ENCODE measurements around the gene QRICH1. TPM values are rescaled to one million over a fixed set of nuclear protein-coding genes. Genes with fewer than 3 reads are reported as not detected.
A peak's percentile ranks its signal among the peaks of the same experiment; 100 is the strongest.

Gene QRICH1
- total RNA-seq, 2 experiments from 2014 or later, result 111 to 132 TPM

GRCh38 chr3:49108346-49108745, 14.5 kb upstream of the QRICH1 start:
- no TSS peak for BruUV-seq (replicated peaks)
- Histone ChIP-seq H4K20me1 (ENCODE audit: insufficient read depth, low read length) (no peaks in the 10 kb centered on the region), H3K79me2 (ENCODE audit: insufficient read depth, low read depth, low read length) (peaks cover 11% of the 10 kb centered on the region), H3K4me3 (ENCODE audit: low read depth, low read length, poor library complexity, severe bottlenecking) (no peak overlapping the region), H2AFZ (ENCODE audit: low read length) (no peak overlapping the region), H3K27ac (ENCODE audit: low read depth, low read length, poor library complexity, severe bottlenecking) (no peak overlapping the region), H3K9me3 (ENCODE audit: low read length) (no peaks in the 10 kb centered on the region), H3K4me1 (ENCODE audit: insufficient read depth, low read length, poor library complexity, severe bottlenecking) (peaks cover 18% of the 10 kb centered on the region), H3K36me3 (ENCODE audit: insufficient read depth, low read length) (peaks cover 58% of the 10 kb centered on the region), H3K4me2 (ENCODE audit: low read length) (no peak overlapping the region), H3K9me2 (ENCODE audit: insufficient read depth, low read length) (no peaks in the 10 kb centered on the region)
- CTCF ChIA-PET (ENCODE audit: unreplicated experiment), result interaction anchor here (0.5 kb wide), 1 partner anchor 107 kb away, joined by 3 read pairs; no protein-coding TSS in a partner anchor
- intact Hi-C loops (cut with micrococcal nuclease; ENCODE audit: unreplicated experiment), result no loop called here
- POLR2A ChIA-PET, result interaction anchor here (1.3 kb wide), 1 partner anchor 13 kb away, joined by 4 read pairs; the partner anchor contains the start of gene USP19
- TF ChIP-seq CTCF (conservative IDR thresholded peaks at IDR 0.05; ENCODE audit: low read length) (no peak), EZH2phosphoT487 (IDR thresholded peaks at IDR 0.05; ENCODE audit: borderline replicate concordance, low read depth, low read length) (no peak)
- DNase-seq (ENCODE audit: low spot score), result no peak

- peak; percentile 94 for DNase-seq (ENCODE audit: low spot score)
- Histone ChIP-seq H3K27ac (ENCODE audit: low read depth, low read length, poor library complexity, severe bottlenecking) (peak within 1 kb of the TSS; percentile 76), H2AFZ (ENCODE audit: low read length) (peak within 1 kb of the TSS; percentile 72), H3K36me3 (ENCODE audit: insufficient read depth, low read length) (peaks cover 61% of the 10 kb centered on the region), H4K20me1 (ENCODE audit: insufficient read depth, low read length) (no peaks in the 10 kb centered on the region), H3K79me2 (ENCODE audit: insufficient read depth, low read depth, low read length) (peaks cover 17% of the 10 kb centered on the region), H3K9me2 (ENCODE audit: insufficient read depth, low read length) (no peaks in the 10 kb centered on the region), H3K4me1 (ENCODE audit: insufficient read depth, low read length, poor library complexity, severe bottlenecking) (peaks cover 24% of the 10 kb centered on the region), H3K4me2 (ENCODE audit: low read length) (peak within 1 kb of the TSS; percentile 70), H3K9me3 (ENCODE audit: low read length) (no peaks in the 10 kb centered on the region), H3K4me3 (ENCODE audit: low read depth, low read length, poor library complexity, severe bottlenecking) (peak within 1 kb of the TSS; percentile 79)
- ChIA-PET POLR2A (interaction anchor here (0.6 to 2.4 kb wide), 5 partner anchors 11 to 113 kb away, joined by 3 to 14 read pairs (median 3); partner anchors contain the start of genes NDUFAF3, QRICH1, USP19 and WDR6), CTCF (ENCODE audit: unreplicated experiment) (interaction anchor here (0.8 kb wide), 1 partner anchor 11 kb away, joined by 3 read pairs; the partner anchor contains the start of gene QRICH1)
- BruUV-seq (replicated peaks), result TSS peak; percentile 97
- TF ChIP-seq EZH2phosphoT487 (IDR thresholded peaks at IDR 0.05; ENCODE audit: borderline replicate concordance, low read depth, low read length) (no peak), CTCF (conservative IDR thresholded peaks at IDR 0.05; ENCODE audit: low read length) (no peak)
- intact Hi-C loops (cut with micrococcal nuclease; ENCODE audit: unreplicated experiment), result loop anchor here (1.0 kb wide), 1 partner anchor 10 kb away; the partner anchor contains the start of gene QRICH1
These were observed 10.8 kb upstream of the QRICH1 start, which contains the start of gene QARS1 for GRCh38 chr3:49104427-49105291. TSS of gene QARS1 (minus strand) at chr3:49104757. CDS start at chr3:49104733, 24 bp downstream.
